ENCODE results near the gene XPC.

XPC gene

GRCh38 chr3:14133876-14134275, 44.5 kb downstream of the XPC start:
- no peak overlapping the region for H3K4me3 ChIP-seq (replicated peaks; ENCODE audit: low read depth, low read length)
- no peak for DNase-seq (ENCODE audit: low read depth)
- TF ChIP-seq CTCF (IDR thresholded peaks at IDR 0.05; ENCODE audit: low read length, missing control alignments) = no peak

- no peak for DNase-seq (ENCODE audit: low read depth)
- H3K4me3 ChIP-seq (replicated peaks; ENCODE audit: low read depth, low read length) = no peak overlapping the region
- no peak for TF ChIP-seq CTCF (IDR thresholded peaks at IDR 0.05; ENCODE audit: low read length, missing control alignments)
Observed at GRCh38 chr3:14133188-14133800, 45.1 kb downstream of the XPC start.

- H3K4me3 ChIP-seq (replicated peaks; ENCODE audit: low read depth, low read length) = no peak overlapping the region
- TF ChIP-seq CTCF (IDR thresholded peaks at IDR 0.05; ENCODE audit: low read length, missing control alignments) = no peak
- DNase-seq (ENCODE audit: low read depth) = no peak
Observed at GRCh38 chr3:14132689-14133088, 45.7 kb downstream of the XPC start.

- no peak for TF ChIP-seq CTCF (IDR thresholded peaks at IDR 0.05; ENCODE audit: low read length, missing control alignments)
- DNase-seq (ENCODE audit: low read depth) = no peak
- H3K4me3 ChIP-seq (replicated peaks; ENCODE audit: low read depth, low read length) = no peak overlapping the region
Observed at GRCh38 chr3:14132120-14132519, 46.3 kb downstream of the XPC start.

- DNase-seq (ENCODE audit: low read depth) = no peak
- no peak for TF ChIP-seq CTCF (IDR thresholded peaks at IDR 0.05; ENCODE audit: low read length, missing control alignments)
- H3K4me3 ChIP-seq (replicated peaks; ENCODE audit: low read depth, low read length) = no peak overlapping the region
Observed at GRCh38 chr3:14131134-14131533, 47.3 kb downstream of the XPC start.

- no peak overlapping the region for H3K4me3 ChIP-seq (replicated peaks; ENCODE audit: low read depth, low read length)
- no peak for TF ChIP-seq CTCF (IDR thresholded peaks at IDR 0.05; ENCODE audit: low read length, missing control alignments)
- DNase-seq (ENCODE audit: low read depth) = no peak
Observed at GRCh38 chr3:14130707-14131106, 47.7 kb downstream of the XPC start.

- H3K4me3 ChIP-seq (replicated peaks; ENCODE audit: low read depth, low read length) = no peak overlapping the region
- no peak for TF ChIP-seq CTCF (IDR thresholded peaks at IDR 0.05; ENCODE audit: low read length, missing control alignments)
- no peak for DNase-seq (ENCODE audit: low read depth)
Observed at GRCh38 chr3:14130230-14130629, 48.2 kb downstream of the XPC start.

Measured in fibroblast of pulmonary artery (primary cell).